Lung (tissue), 12 donors: ENCODE measurements around the gene SUGP1. TPM values are rescaled to one million over a fixed set of nuclear protein-coding genes. Genes with fewer than 3 reads are reported as not detected.

Experiments used
- ATAC-seq: fragments of 200-7000 bp; cut with Tn5 transposase; one replicate; pipeline ENCODE4 v1.9.1; 2020; ENCODE audit warnings: moderate number of reproducible peaks; ENCODE audit not compliant: insufficient read depth, low FRiP score
- DNase-seq, 3 donors: peaks; one replicate each; pipeline ENCODE4 v3.0.0-alpha.2; 2013 to 2017
- H3K27ac ChIP-seq, 2 donors: one replicate each; pipeline ENCODE4 v1.5.1; 2013; ENCODE audit warnings: mild to moderate bottlenecking in 2 of 2, moderate library complexity in 2 of 2, control low read depth in 1 of 2, inconsistent platforms in 1 of 2, low read depth in 1 of 2, low read length in 1 of 2
- H3K27me3 ChIP-seq, 3 donors: one replicate each; pipeline ENCODE4 v1.5.1; 2013; ENCODE audit warnings: low read length in 2 of 3; ENCODE audit not compliant: control insufficient read depth in 3 of 3, insufficient read depth in 3 of 3
- H3K36me3 ChIP-seq, 4 donors: one replicate each; pipeline ENCODE4 v1.5.1; 2013; ENCODE audit warnings: low read length in 4 of 4, mild to moderate bottlenecking in 1 of 4, moderate library complexity in 1 of 4; ENCODE audit not compliant: control insufficient read depth in 4 of 4, insufficient read depth in 4 of 4
- H3K4me1 ChIP-seq, 5 donors: one replicate each; pipeline ENCODE4 v1.5.1; 2013; ENCODE audit warnings: low read length in 5 of 5, mild to moderate bottlenecking in 2 of 5, moderate library complexity in 1 of 5; ENCODE audit not compliant: control insufficient read depth in 5 of 5, insufficient read depth in 5 of 5
- H3K4me3 ChIP-seq: one replicate; pipeline ENCODE4 v1.5.1; 2013; ENCODE audit warnings: mild to moderate bottlenecking, control low read depth, moderate library complexity
- H3K9ac ChIP-seq, 2 donors: one replicate each; pipeline ENCODE4 v1.5.1; 2013; ENCODE audit warnings: low read length in 2 of 2, control low read depth in 1 of 2; ENCODE audit not compliant: insufficient read depth in 1 of 2
- H3K9me3 ChIP-seq, 4 donors: one replicate each; pipeline ENCODE4 v1.5.1; 2013; ENCODE audit warnings: low read length in 3 of 4, mild to moderate bottlenecking in 1 of 4, moderate library complexity in 1 of 4; ENCODE audit not compliant: control insufficient read depth in 4 of 4, insufficient read depth in 3 of 4
- WGBS, 2 donors: extraction: QIAGEN DNeasy Blood & Tissue Kit; methylation state at CpG; one replicate each; pipeline ENCODE4 v1.1.7; 2013; 5-methylcytosine and 5-hydroxymethylcytosine counted together
- polyA plus RNA-seq, 2 donors: library from polyadenylated mRNA; stranded (reverse); fragments of 200-250 nt; gene quantifications; one replicate each; pipeline ENCODE4 v1.2.1, GENCODE V29; 2013
- total RNA-seq, 2 donors: library from RNA; depleted of rRNA in 1 of 2; stranded (reverse); fragments of >200 nt in 1 of 2; gene quantifications; one replicate each; pipeline ENCODE4 v1.2.1, GENCODE V29; 2014 to 2021
- TF ChIP-seq, protein P1 (sequence below): IDR thresholded peaks from 2 replicates; pipeline ENCODE4 v1.5.1; 2012; ENCODE audit warnings: mild to moderate bottlenecking; ENCODE audit errors: control extremely low read depth, extremely low read depth
- donor health status: control.
- donor health status: control.
- donor health status: Bipolar disorder and iron deficiency.
- donor health status: healthy.
- donor health status: DM: yes; HTN: yes; CAD: no.

SUGP1 gene
- total and polyA plus RNA-seq, 4 donors = 22.3 to 42.8 (median 28.7) TPM

- H3K4me1 ChIP-seq = peaks cover 0 to 6% (median 2%) of the 10 kb centered on the region in 5 donors
- ATAC-seq (no peak), DNase-seq (no peak)
- H3K27ac ChIP-seq = no peak overlapping the region
- H3K9ac ChIP-seq = no peak overlapping the region
- H3K36me3 ChIP-seq = no peaks in the 10 kb centered on the region
- peaks cover 2 to 19% (median 6%) of the 10 kb centered on the region in 3 donors for H3K27me3 ChIP-seq
- peaks cover 0 to 2% (median 0%) of the 10 kb centered on the region in 4 donors for H3K9me3 ChIP-seq
- WGBS, 2 donors = 96 to 97% methylated on average over 3 of the region's 3 CpGs
- TF ChIP-seq, protein P1, sequence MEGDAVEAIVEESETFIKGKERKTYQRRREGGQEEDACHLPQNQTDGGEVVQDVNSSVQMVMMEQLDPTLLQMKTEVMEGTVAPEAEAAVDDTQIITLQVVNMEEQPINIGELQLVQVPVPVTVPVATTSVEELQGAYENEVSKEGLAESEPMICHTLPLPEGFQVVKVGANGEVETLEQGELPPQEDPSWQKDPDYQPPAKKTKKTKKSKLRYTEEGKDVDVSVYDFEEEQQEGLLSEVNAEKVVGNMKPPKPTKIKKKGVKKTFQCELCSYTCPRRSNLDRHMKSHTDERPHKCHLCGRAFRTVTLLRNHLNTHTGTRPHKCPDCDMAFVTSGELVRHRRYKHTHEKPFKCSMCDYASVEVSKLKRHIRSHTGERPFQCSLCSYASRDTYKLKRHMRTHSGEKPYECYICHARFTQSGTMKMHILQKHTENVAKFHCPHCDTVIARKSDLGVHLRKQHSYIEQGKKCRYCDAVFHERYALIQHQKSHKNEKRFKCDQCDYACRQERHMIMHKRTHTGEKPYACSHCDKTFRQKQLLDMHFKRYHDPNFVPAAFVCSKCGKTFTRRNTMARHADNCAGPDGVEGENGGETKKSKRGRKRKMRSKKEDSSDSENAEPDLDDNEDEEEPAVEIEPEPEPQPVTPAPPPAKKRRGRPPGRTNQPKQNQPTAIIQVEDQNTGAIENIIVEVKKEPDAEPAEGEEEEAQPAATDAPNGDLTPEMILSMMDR = no peak
- H3K4me3 ChIP-seq = no peak overlapping the region
These were observed 53.0 kb downstream of the SUGP1 start for GRCh38 chr19:19267305-19267704.

- Histone ChIP-seq H3K27ac (no peak overlapping the region), H3K27me3 (peaks cover 8 to 39% (median 9%) of the 10 kb centered on the region in 3 donors), H3K4me3 (no peak overlapping the region), H3K9ac (no peak overlapping the region), H3K4me1 (peaks cover 2 to 10% (median 6%) of the 10 kb centered on the region in 5 donors), H3K36me3 (no peaks in the 10 kb centered on the region), H3K9me3 (peaks cover 0 to 3% (median 0%) of the 10 kb centered on the region in 4 donors)
- DNase-seq = no peak
- WGBS, 2 donors = 79 to 83% methylated on average over 7 of the region's 7 CpGs
- TF ChIP-seq, protein P1 = no peak
- ATAC-seq = no peak
These were observed 56.3 kb downstream of the SUGP1 start for GRCh38 chr19:19263886-19264487.

- TF ChIP-seq, protein P1 = no peak
These were observed 57.9 kb downstream of the SUGP1 start for GRCh38 chr19:19262190-19263057.

More at GRCh38 chr19:19262190-19263057, 57.9 kb downstream of the SUGP1 start:
- Histone ChIP-seq H3K9ac (no peak overlapping the region), H3K9me3 (peaks cover 0 to 3% (median 0%) of the 10 kb centered on the region in 4 donors), H3K36me3 (no peaks in the 10 kb centered on the region), H3K27me3 (peaks cover 8 to 39% (median 14%) of the 10 kb centered on the region in 3 donors), H3K27ac (no peak overlapping the region), H3K4me3 (no peak overlapping the region), H3K4me1 (peaks cover 2 to 10% (median 6%) of the 10 kb centered on the region in 5 donors)
- 8 to 12% methylated on average over 31 of the region's 31 CpGs for WGBS, 2 donors
- DNase-seq (no peak), ATAC-seq (no peak)
